ENCODE results near the gene PCBP1. TPM values are rescaled to one million over a fixed set of nuclear protein-coding genes. Genes with fewer than 3 reads are reported as not detected.
A peak's percentile ranks its signal among the peaks of the same experiment; 100 is the strongest.
"Not testable (repeated sequence)": the region's sequence is repeated elsewhere in the genome, so short reads cannot be mapped to it uniquely, and the experiment has no call there.

PCBP1 gene
- total and polyA plus RNA-seq, 10 donors, result 254 to 351 (median 286) TPM

- intact Hi-C loops (cut with DNase I; ENCODE audit: low total_unique reads), result no loop called here
- no peaks in the 10 kb centered on the region for H3K27me3 ChIP-seq (replicated peaks in 1 of 7)
- H3K9me3 ChIP-seq, result no peaks in the 10 kb centered on the region
- H3K36me3 ChIP-seq, result no peaks in the 10 kb centered on the region
- TF ChIP-seq POLR2AphosphoS5 (IDR thresholded peaks at IDR 0.05) (no peak), CTCF (IDR thresholded peaks at IDR 0.05 in 8 of 11, conservative IDR thresholded peaks at IDR 0.05 in 3 of 11) (no peak), POLR2A (IDR thresholded peaks at IDR 0.05) (no peak)
- no peak for DNase-seq
- no peak overlapping the region for H3K4me3 ChIP-seq
- peak overlapping the region; percentile 97 to 100 (median 99) for H3K27ac ChIP-seq
- peaks cover 55 to 88% (median 77%) of the 10 kb centered on the region in 6 donors for H3K4me1 ChIP-seq
- WGBS, 5 donors, result 92 to 98% (median 95%) methylated on average over 2 of the region's 2 CpGs
Measured at GRCh38 chr2:70126413-70126812, 39.1 kb downstream of the PCBP1 start.

DNA sequence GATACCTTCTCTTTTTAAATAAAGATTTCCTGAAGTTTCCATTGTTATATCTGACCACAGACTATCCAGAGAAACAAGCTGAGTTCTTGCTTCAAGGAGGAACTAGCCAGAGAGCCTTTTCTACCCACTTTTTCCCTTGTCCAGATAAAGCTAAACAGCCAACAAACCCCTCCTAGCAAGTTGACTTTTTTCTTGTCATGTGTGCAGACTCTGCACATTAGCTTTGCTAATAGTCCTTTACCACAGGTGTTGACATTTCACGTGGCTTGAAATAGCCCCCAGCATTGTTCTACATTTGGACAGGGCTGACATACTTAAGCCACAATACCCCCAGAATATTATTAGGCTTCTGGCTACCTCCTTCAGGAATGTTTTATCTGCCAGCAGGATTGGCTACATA lies 40.7 kb downstream of the PCBP1 start:
- H3K36me3 ChIP-seq, result no peaks in the 10 kb centered on the region
- H3K4me1 ChIP-seq, result peaks cover 53 to 88% (median 77%) of the 10 kb centered on the region in 6 donors
- no peaks in the 10 kb centered on the region for H3K27me3 ChIP-seq (replicated peaks in 1 of 7)
- TF ChIP-seq CTCF (IDR thresholded peaks at IDR 0.05 in 8 of 11, conservative IDR thresholded peaks at IDR 0.05 in 3 of 11) (no peak), POLR2AphosphoS5 (IDR thresholded peaks at IDR 0.05) (no peak), POLR2A (IDR thresholded peaks at IDR 0.05) (no peak)
- WGBS, 5 donors, result 28 to 40% (median 37%) methylated on average over 1 of the region's 1 CpG
- peak overlapping the region in 6 of 8 donors; percentile 11 to 100 (median 57) for H3K27ac ChIP-seq
- no peak for DNase-seq
- no peaks in the 10 kb centered on the region for H3K9me3 ChIP-seq
- intact Hi-C loops (cut with DNase I; ENCODE audit: low total_unique reads), result no loop called here
- H3K4me3 ChIP-seq, result no peak overlapping the region

DNA sequence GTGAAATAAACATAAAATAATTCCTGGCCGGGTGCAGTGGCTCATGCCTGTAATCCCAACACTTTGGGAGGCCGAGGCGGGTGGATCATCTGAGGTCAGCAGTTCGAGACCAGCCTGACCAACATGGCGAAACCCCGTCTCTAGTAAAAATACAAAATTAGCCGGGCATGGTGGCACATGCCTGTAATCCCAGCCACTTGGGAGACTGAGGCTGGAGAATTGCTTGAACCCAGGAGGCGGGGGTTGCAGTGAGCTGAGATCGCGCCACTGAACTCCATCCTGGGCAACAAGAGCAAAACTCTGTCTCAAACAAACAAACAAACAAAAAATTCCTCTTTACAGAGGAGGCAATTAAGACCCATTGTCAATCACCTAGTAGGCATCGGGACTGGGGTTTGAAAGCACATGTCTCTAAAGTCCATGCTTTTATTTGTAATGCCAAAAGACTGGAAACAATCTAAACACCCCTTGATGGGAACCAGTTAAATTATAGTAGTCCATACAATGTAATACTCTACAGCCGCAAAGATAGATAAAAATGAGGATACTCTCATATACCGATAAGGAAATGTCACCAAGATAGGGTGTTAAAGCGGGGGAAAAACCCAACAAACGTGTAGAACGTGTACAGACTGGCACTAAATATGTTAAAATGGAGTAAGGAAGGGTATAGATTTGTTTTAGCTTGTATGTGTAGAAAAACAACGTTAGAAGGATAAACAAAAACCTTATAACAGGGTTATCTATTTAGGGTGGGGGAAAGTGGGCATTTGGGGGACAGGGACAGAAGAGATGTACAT lies 44.3 kb downstream of the PCBP1 start:
- WGBS, 5 donors, result 66 to 84% (median 73%) methylated on average over 17 of the region's 17 CpGs
- Histone ChIP-seq H3K4me3 (peak overlapping the region in 6 of 8 donors; percentile 21 to 62 (median 27)), H3K4me1 (peaks cover 64 to 93% (median 84%) of the 10 kb centered on the region in 6 donors), H3K27ac (peak overlapping the region; percentile 85 to 97 (median 95))
- H3K9me3 ChIP-seq; H3K36me3 ChIP-seq; intact Hi-C loops (cut with DNase I; ENCODE audit: low total_unique reads); H3K27me3 ChIP-seq (replicated peaks in 1 of 7): not testable (repeated sequence)
- peak; percentile 33 for DNase-seq

GRCh38 chr2:70132244-70133126 lies 45.2 kb downstream of the PCBP1 start:
- 2 to 11% (median 8%) methylated on average over 8 of the region's 8 CpGs for WGBS, 5 donors
- intact Hi-C loops (cut with DNase I; ENCODE audit: low total_unique reads), result no loop called here

More at GRCh38 chr2:70132244-70133126, 45.2 kb downstream of the PCBP1 start:
- no peaks in the 10 kb centered on the region for H3K36me3 ChIP-seq
- H3K27ac ChIP-seq, result peak overlapping the region; percentile 85 to 97 (median 95)
- H3K4me3 ChIP-seq, result peak overlapping the region in 6 of 8 donors; percentile 21 to 62 (median 27)
- peak in 1 of 3 donors; percentile 36 for TF ChIP-seq POLR2A (IDR thresholded peaks at IDR 0.05)
- no peak for TF ChIP-seq CTCF (IDR thresholded peaks at IDR 0.05 in 8 of 11, conservative IDR thresholded peaks at IDR 0.05 in 3 of 11)
- peak in 2 of 3 donors; percentile 68 to 78 for TF ChIP-seq POLR2AphosphoS5 (IDR thresholded peaks at IDR 0.05)
- peak; percentile 75 for DNase-seq
- no peaks in the 10 kb centered on the region for H3K9me3 ChIP-seq
- peaks cover 61 to 93% (median 84%) of the 10 kb centered on the region in 6 donors for H3K4me1 ChIP-seq
- H3K27me3 ChIP-seq (replicated peaks in 1 of 7), result no peaks in the 10 kb centered on the region
